Measurements from ENCODE around the gene PUS1.

GRCh38 chr12:131929581-131930456, 743 bp downstream of the PUS1 start:
- TF ChIP-seq CTCF (IDR thresholded peaks at IDR 0.05) (no peak), POLR2A (IDR thresholded peaks at IDR 0.05) (no peak)

All from right lobe of liver (tissue), 4 donors.